Measurements from ENCODE around the gene TMEM121.
A peak's percentile ranks its signal among the peaks of the same experiment; 100 is the strongest.

The TMEM121 gene

GRCh38 chr14:105484069-105484996 is 42.0 kb upstream of the TMEM121 start:
- TF ChIP-seq CTCF (conservative IDR thresholded peaks at IDR 0.05; ENCODE audit: low read depth, low read length): no peak
- no peak for DNase-seq (ENCODE audit: low read depth)
- no peak overlapping the region for H3K4me3 ChIP-seq (ENCODE audit: low read depth, low read length)

- no peak overlapping the region for H3K4me3 ChIP-seq (ENCODE audit: low read depth, low read length)
- TF ChIP-seq CTCF (conservative IDR thresholded peaks at IDR 0.05; ENCODE audit: low read depth, low read length): no peak
- no peak for DNase-seq (ENCODE audit: low read depth)
Observed at GRCh38 chr14:105484997-105485393, 41.4 kb upstream of the TMEM121 start.

- no peak for DNase-seq (ENCODE audit: low read depth)
- no peak overlapping the region for H3K4me3 ChIP-seq (ENCODE audit: low read depth, low read length)
- TF ChIP-seq CTCF (conservative IDR thresholded peaks at IDR 0.05; ENCODE audit: low read depth, low read length): peak; percentile 44
Observed at GRCh38 chr14:105485739-105486162, 40.6 kb upstream of the TMEM121 start.

GRCh38 chr14:105486163-105486973 is 40.0 kb upstream of the TMEM121 start, which contains the start of gene CRIP1:
TSS of gene CRIP1 (plus strand) at chr14:105486886. CDS start at chr14:105487260, 374 bp downstream.
- no peak for TF ChIP-seq CTCF (conservative IDR thresholded peaks at IDR 0.05; ENCODE audit: low read depth, low read length)
- DNase-seq (ENCODE audit: low read depth): no peak
- H3K4me3 ChIP-seq (ENCODE audit: low read depth, low read length): no peak within 1 kb of the TSS

GRCh38 chr14:105486974-105487448 is 39.4 kb upstream of the TMEM121 start:
- no peak for TF ChIP-seq CTCF (conservative IDR thresholded peaks at IDR 0.05; ENCODE audit: low read depth, low read length)
- DNase-seq (ENCODE audit: low read depth): no peak
- H3K4me3 ChIP-seq (ENCODE audit: low read depth, low read length): no peak overlapping the region

GRCh38 chr14:105487449-105487985 is 38.9 kb upstream of the TMEM121 start:
- TF ChIP-seq CTCF (conservative IDR thresholded peaks at IDR 0.05; ENCODE audit: low read depth, low read length): no peak
- H3K4me3 ChIP-seq (ENCODE audit: low read depth, low read length): no peak overlapping the region

More at GRCh38 chr14:105487449-105487985, 38.9 kb upstream of the TMEM121 start:
- DNase-seq (ENCODE audit: low read depth): no peak
